RWPE2 (cell line): ENCODE data around the gene C1orf226.

ENCODE experiments used
- ATAC-seq: fragments of 200-7000 bp; cut with Tn5 transposase; 3 replicates; pipeline ENCODE4 v1.9.1; 2021; ENCODE audit warnings: low read depth
- DNase-seq: peaks from one replicate; pipeline ENCODE4 v3.0.0-alpha.2; 2020; ENCODE audit warnings: low spot score
- H3K27ac ChIP-seq: fragments of 450-650 bp; 2 replicates; pipeline ENCODE4 v1.5.1; 2017; ENCODE audit warnings: mild to moderate bottlenecking; ENCODE audit not compliant: poor library complexity, severe bottlenecking
- H3K27me3 ChIP-seq: fragments of 250-450 bp; sonication (Bioruptor Pico); 2 replicates; pipeline ENCODE4 v1.5.1; 2021; ENCODE audit warnings: mild to moderate bottlenecking, moderate library complexity; ENCODE audit not compliant: insufficient read depth, poor library complexity, severe bottlenecking
- H3K36me3 ChIP-seq: fragments of 250-450 bp; sonication (Bioruptor Pico); 2 replicates; pipeline ENCODE4 v1.5.1; 2020; ENCODE audit warnings: low read depth, mild to moderate bottlenecking, moderate library complexity
- H3K4me1 ChIP-seq: fragments of 250-450 bp; sonication (Bioruptor Pico); 2 replicates; pipeline ENCODE4 v1.5.1; 2021; ENCODE audit warnings: mild to moderate bottlenecking, moderate library complexity; ENCODE audit not compliant: insufficient read depth, poor library complexity, severe bottlenecking
- H3K4me3 ChIP-seq: fragments of 250-450 bp; sonication (Bioruptor Pico); 2 replicates; pipeline ENCODE4 v1.5.1; 2021; ENCODE audit warnings: mild to moderate bottlenecking, moderate library complexity; ENCODE audit not compliant: severe bottlenecking
- H3K9me3 ChIP-seq: fragments of 250-450 bp; sonication (Bioruptor Pico); 2 replicates; pipeline ENCODE4 v1.5.1; 2021; ENCODE audit warnings: mild to moderate bottlenecking, moderate library complexity; ENCODE audit not compliant: severe bottlenecking
- CTCF ChIP-seq: fragments of 450-650 bp; IDR thresholded peaks from one replicate; pipeline ENCODE4 v1.5.1; 2017; ENCODE audit warnings: mild to moderate bottlenecking, moderate library complexity; ENCODE audit not compliant: poor library complexity, severe bottlenecking

C1orf226 gene

GRCh38 chr1:162383516-162383915 is 2.0 kb downstream of the C1orf226 start:
- DNase-seq (no peak), ATAC-seq (no peak)
- H3K27ac ChIP-seq: no peak overlapping the region
- H3K9me3 ChIP-seq: no peaks in the 10 kb centered on the region
- no peak for TF ChIP-seq CTCF
- no peaks in the 10 kb centered on the region for H3K36me3 ChIP-seq
- H3K27me3 ChIP-seq: no peaks in the 10 kb centered on the region
- H3K4me3 ChIP-seq: no peak overlapping the region
- H3K4me1 ChIP-seq: peaks cover 19% of the 10 kb centered on the region

- no peaks in the 10 kb centered on the region for H3K36me3 ChIP-seq
- H3K27ac ChIP-seq: no peak overlapping the region
- no peak for TF ChIP-seq CTCF
- no peaks in the 10 kb centered on the region for H3K27me3 ChIP-seq
- no peak overlapping the region for H3K4me3 ChIP-seq
- no peak for ATAC-seq
- peaks cover 24% of the 10 kb centered on the region for H3K4me1 ChIP-seq
- no peak for DNase-seq
- no peaks in the 10 kb centered on the region for H3K9me3 ChIP-seq
These were observed 2.6 kb downstream of the C1orf226 start for GRCh38 chr1:162384116-162384515.

GRCh38 chr1:162384601-162385279 is 3.2 kb downstream of the C1orf226 start:
- Histone ChIP-seq H3K9me3 (no peaks in the 10 kb centered on the region), H3K27me3 (no peaks in the 10 kb centered on the region), H3K4me3 (no peak overlapping the region), H3K4me1 (peaks cover 31% of the 10 kb centered on the region), H3K36me3 (no peaks in the 10 kb centered on the region), H3K27ac (no peak overlapping the region)
- TF ChIP-seq CTCF: no peak
- no peak for ATAC-seq
- no peak for DNase-seq

GRCh38 chr1:162385280-162385623 is 3.7 kb downstream of the C1orf226 start:
- Histone ChIP-seq H3K27ac (no peak overlapping the region), H3K36me3 (no peaks in the 10 kb centered on the region), H3K27me3 (no peaks in the 10 kb centered on the region), H3K4me3 (no peak overlapping the region), H3K4me1 (peaks cover 35% of the 10 kb centered on the region), H3K9me3 (no peaks in the 10 kb centered on the region)
- TF ChIP-seq CTCF: no peak
- ATAC-seq (no peak), DNase-seq (no peak)

- TF ChIP-seq CTCF: no peak
- Histone ChIP-seq H3K27ac (no peak overlapping the region), H3K9me3 (no peaks in the 10 kb centered on the region), H3K4me3 (no peak overlapping the region), H3K27me3 (no peaks in the 10 kb centered on the region), H3K36me3 (no peaks in the 10 kb centered on the region), H3K4me1 (peaks cover 33% of the 10 kb centered on the region)
- ATAC-seq (no peak), DNase-seq (no peak)
These were observed 4.2 kb downstream of the C1orf226 start for GRCh38 chr1:162385702-162386101.
